ENCODE measurements around the gene GDF7.
A peak's percentile ranks its signal among the peaks of the same experiment; 100 is the strongest.

Gene GDF7

GRCh38 chr2:20667531-20668401 is 822 bp downstream of the GDF7 start:
- in situ Hi-C loops (cut with HindIII; ENCODE audit: low pct_ligation_motif_present, low pct_unique_long_range_greater_than_20kb, low sequenced_read_pairs) = no loop called here
- peak; percentile 6 for DNase-seq

- no peak for DNase-seq
- in situ Hi-C loops (cut with HindIII; ENCODE audit: low pct_ligation_motif_present, low pct_unique_long_range_greater_than_20kb, low sequenced_read_pairs) = no loop called here
Measured at GRCh38 chr2:20668451-20668850, 1.5 kb downstream of the GDF7 start.

DNA sequence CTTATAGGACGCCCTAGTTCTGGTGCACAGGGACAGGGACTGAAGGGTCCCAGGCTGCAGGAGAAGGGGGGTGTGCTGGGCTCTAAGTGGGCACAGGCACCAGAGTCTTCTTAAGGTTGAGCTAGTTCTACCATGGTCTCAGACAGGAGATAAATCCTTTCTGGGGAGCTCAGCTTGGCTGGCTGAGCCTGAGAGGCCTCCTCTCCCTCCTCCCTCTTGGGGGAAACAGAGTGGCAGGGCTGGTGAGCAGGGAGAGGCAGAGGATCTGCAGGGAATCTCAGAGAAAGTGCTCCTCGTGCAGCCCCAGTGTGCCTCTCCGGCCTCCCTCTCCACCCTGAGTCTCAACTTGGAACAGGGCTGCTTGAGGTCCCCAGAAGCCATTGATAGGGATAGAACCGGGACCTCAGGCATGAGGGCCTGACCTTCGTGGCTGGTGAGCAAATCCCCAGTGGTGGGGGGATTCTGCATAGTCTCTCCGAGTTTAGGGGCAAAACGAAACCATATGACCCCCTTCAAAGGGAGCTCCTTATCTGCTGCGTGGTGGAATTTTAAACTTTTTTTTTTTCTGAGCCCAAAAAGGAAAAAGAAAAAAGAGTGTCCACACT is 2.0 kb downstream of the GDF7 start:
- no peak for DNase-seq
- in situ Hi-C loops (cut with HindIII; ENCODE audit: low pct_ligation_motif_present, low pct_unique_long_range_greater_than_20kb, low sequenced_read_pairs) = no loop called here

- in situ Hi-C loops (cut with HindIII; ENCODE audit: low pct_ligation_motif_present, low pct_unique_long_range_greater_than_20kb, low sequenced_read_pairs) = no loop called here
- DNase-seq = no peak
Measured at GRCh38 chr2:20669562-20670314, 2.8 kb downstream of the GDF7 start.

DNA sequence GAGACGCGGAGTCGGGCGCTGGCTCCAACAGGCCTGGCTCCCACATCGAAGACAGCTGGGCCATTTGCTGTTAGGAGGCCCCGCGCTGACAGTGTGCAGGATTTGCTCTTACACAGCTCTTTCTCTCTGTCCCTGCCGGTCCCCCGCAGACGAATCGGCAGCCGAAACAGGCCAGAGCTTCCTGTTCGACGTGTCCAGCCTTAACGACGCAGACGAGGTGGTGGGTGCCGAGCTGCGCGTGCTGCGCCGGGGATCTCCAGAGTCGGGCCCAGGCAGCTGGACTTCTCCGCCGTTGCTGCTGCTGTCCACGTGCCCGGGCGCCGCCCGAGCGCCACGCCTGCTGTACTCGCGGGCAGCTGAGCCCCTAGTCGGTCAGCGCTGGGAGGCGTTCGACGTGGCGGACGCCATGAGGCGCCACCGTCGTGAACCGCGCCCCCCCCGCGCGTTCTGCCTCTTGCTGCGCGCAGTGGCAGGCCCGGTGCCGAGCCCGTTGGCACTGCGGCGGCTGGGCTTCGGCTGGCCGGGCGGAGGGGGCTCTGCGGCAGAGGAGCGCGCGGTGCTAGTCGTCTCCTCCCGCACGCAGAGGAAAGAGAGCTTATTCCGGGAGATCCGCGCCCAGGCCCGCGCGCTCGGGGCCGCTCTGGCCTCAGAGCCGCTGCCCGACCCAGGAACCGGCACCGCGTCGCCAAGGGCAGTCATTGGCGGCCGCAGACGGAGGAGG is 3.5 kb downstream of the GDF7 start:
- in situ Hi-C loops (cut with HindIII; ENCODE audit: low pct_ligation_motif_present, low pct_unique_long_range_greater_than_20kb, low sequenced_read_pairs) = no loop called here
- DNase-seq = no peak

- in situ Hi-C loops (cut with HindIII; ENCODE audit: low pct_ligation_motif_present, low pct_unique_long_range_greater_than_20kb, low sequenced_read_pairs) = no loop called here
- DNase-seq = no peak
Measured at GRCh38 chr2:20671036-20671735, 4.2 kb downstream of the GDF7 start.

- no peak for DNase-seq
- in situ Hi-C loops (cut with HindIII; ENCODE audit: low pct_ligation_motif_present, low pct_unique_long_range_greater_than_20kb, low sequenced_read_pairs) = no loop called here
Measured at GRCh38 chr2:20671736-20672080, 4.8 kb downstream of the GDF7 start.

- in situ Hi-C loops (cut with HindIII; ENCODE audit: low pct_ligation_motif_present, low pct_unique_long_range_greater_than_20kb, low sequenced_read_pairs) = no loop called here
Measured at GRCh38 chr2:20672201-20672951, 5.4 kb downstream of the GDF7 start.

GRCh38 chr2:20673686-20674308 is 6.9 kb downstream of the GDF7 start:
- no peak for DNase-seq
- in situ Hi-C loops (cut with HindIII; ENCODE audit: low pct_ligation_motif_present, low pct_unique_long_range_greater_than_20kb, low sequenced_read_pairs) = no loop called here

More at GRCh38 chr2:20672201-20672951, 5.4 kb downstream of the GDF7 start:
- DNase-seq = no peak

GRCh38 chr2:20674309-20674965 is 7.5 kb downstream of the GDF7 start:
- in situ Hi-C loops (cut with HindIII; ENCODE audit: low pct_ligation_motif_present, low pct_unique_long_range_greater_than_20kb, low sequenced_read_pairs) = no loop called here
- no peak for DNase-seq

DNA sequence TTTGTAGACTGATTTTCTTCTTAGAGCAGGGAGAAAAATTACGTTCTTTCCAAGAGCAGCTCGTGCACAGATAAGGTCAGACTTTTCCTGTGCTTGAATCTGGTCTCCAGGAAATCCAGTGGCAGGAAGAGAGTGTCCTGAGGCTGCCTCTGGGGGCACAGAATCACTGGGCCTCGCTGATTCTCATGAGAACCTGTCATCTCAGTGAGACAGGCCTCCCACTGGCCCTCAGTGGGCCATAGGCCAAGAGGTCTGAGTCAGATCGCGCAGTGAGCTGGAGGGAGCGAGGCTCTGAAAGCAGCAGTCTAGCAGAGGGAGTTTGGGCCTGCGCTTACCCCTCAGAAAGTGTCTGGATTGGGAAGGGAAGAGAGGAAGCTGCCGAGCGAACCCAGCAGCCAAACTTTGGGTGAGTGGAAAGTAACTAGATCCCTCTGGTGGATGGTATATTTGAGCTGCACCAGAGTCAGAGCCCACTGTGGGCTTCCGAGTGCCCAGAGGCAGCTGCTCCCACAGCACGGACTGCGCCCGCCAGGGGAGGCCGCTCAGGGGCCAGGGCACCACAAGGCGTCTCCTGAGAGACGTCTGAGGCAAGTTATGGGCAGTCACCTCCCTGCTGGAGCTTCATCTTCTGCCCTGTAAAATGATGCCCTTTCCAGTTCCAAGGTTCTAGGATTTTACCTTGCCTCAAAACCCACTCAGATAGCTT is 8.2 kb downstream of the GDF7 start:
- peak; percentile 90 for DNase-seq

GRCh38 chr2:20675701-20676352 is 8.9 kb downstream of the GDF7 start:
- DNase-seq = peak; percentile 64
- in situ Hi-C loops (cut with HindIII; ENCODE audit: low pct_ligation_motif_present, low pct_unique_long_range_greater_than_20kb, low sequenced_read_pairs) = loop anchor here (25.0 kb wide), 1 partner anchor 261 kb away; no protein-coding TSS in a partner anchor

More for the DNA sequence above, 8.2 kb downstream of the GDF7 start:
- in situ Hi-C loops (cut with HindIII; ENCODE audit: low pct_ligation_motif_present, low pct_unique_long_range_greater_than_20kb, low sequenced_read_pairs) = loop anchor here (25.0 kb wide), 1 partner anchor 262 kb away; no protein-coding TSS in a partner anchor

GRCh38 chr2:20676353-20677215 is 9.6 kb downstream of the GDF7 start:
- no peak for DNase-seq
- in situ Hi-C loops (cut with HindIII; ENCODE audit: low pct_ligation_motif_present, low pct_unique_long_range_greater_than_20kb, low sequenced_read_pairs) = loop anchor here (25.0 kb wide), 1 partner anchor 261 kb away; no protein-coding TSS in a partner anchor

DNA sequence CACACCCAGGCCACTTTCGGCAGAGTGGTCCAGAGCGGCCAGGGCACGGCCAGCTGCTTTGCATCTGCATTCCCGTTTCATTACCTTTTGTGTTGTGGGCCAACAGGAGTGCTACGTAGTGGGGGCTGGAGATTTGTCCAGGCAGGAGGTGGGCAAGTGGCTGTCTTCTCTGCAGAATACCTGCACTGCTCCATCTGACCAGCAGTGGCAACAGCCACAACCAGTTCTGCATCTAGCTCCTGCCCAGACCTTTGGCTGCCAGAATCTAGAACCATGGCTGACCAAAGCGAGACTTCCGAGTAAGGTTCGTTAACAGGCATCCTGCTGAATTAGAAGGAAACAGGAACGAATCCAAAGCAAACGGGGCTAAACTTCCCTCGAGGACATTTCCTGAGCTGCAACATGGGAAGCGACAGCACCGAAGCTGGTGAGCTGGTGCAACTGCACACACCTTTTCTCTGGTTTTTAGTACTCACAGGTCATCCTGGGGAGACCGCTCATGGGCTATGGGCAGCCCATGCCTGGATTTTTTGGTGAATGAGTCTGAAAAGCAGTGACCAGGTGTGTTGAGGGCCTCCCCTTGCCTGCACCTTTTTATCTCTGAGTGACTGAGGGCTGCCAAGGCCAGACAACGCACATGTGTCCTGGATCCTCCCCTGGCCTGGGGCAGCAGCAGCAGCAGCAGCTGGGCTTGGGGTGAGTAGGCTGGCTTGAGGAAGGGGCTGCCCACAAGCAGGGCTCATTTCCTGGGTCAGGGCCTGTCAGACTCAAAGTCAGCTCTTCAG is 10.5 kb downstream of the GDF7 start:
- in situ Hi-C loops (cut with HindIII; ENCODE audit: low pct_ligation_motif_present, low pct_unique_long_range_greater_than_20kb, low sequenced_read_pairs) = loop anchor here (25.0 kb wide), 1 partner anchor 260 kb away; no protein-coding TSS in a partner anchor
- no peak for DNase-seq
